Urothelium cell line (cell line): Measurements from ENCODE around the gene SMAD7.
A peak's percentile ranks its signal among the peaks of the same experiment; 100 is the strongest.

ENCODE experiments used
- DNase-seq: peaks from one replicate; pipeline ENCODE4 v3.0.0; 2011; ENCODE audit warnings: low spot score, mixed read lengths
- FAIRE-seq: peaks from 2 replicates; lab custom pipeline; 2011; peaks lifted over from hg19 to GRCh38; lab: Jason Lieb, UNC

Gene SMAD7

GRCh38 chr18:48986851-48987761 is 36.3 kb upstream of the SMAD7 start:
- FAIRE-seq (no peak), DNase-seq (no peak)

GRCh38 chr18:48985161-48985560 is 34.4 kb upstream of the SMAD7 start:
- DNase-seq (no peak), FAIRE-seq (no peak)

GRCh38 chr18:48983793-48984437 is 33.1 kb upstream of the SMAD7 start:
- FAIRE-seq (no peak), DNase-seq (no peak)

GRCh38 chr18:48982266-48982665 is 31.5 kb upstream of the SMAD7 start:
- DNase-seq (no peak), FAIRE-seq (no peak)

- peak; percentile 58 for DNase-seq
These were observed 29.5 kb upstream of the SMAD7 start for GRCh38 chr18:48979944-48980890.

GRCh38 chr18:48977914-48978313 is 27.1 kb upstream of the SMAD7 start:
- no peak for DNase-seq
- no peak for FAIRE-seq

More at GRCh38 chr18:48979944-48980890, 29.5 kb upstream of the SMAD7 start:
- FAIRE-seq, result no peak

GRCh38 chr18:48975817-48976649 is 25.3 kb upstream of the SMAD7 start:
- DNase-seq (peak; percentile 95), FAIRE-seq (no peak)

GRCh38 chr18:48975120-48975816 is 24.5 kb upstream of the SMAD7 start:
- FAIRE-seq, result no peak

GRCh38 chr18:48974304-48975119 is 23.7 kb upstream of the SMAD7 start:
- FAIRE-seq (no peak), DNase-seq (no peak)

More at GRCh38 chr18:48975120-48975816, 24.5 kb upstream of the SMAD7 start:
- DNase-seq, result no peak

GRCh38 chr18:48973731-48974130 is 23.0 kb upstream of the SMAD7 start:
- FAIRE-seq (no peak), DNase-seq (no peak)

- DNase-seq, result no peak
- FAIRE-seq, result no peak
These were observed 17.8 kb upstream of the SMAD7 start for GRCh38 chr18:48968412-48969215.

- no peak for DNase-seq
- no peak for FAIRE-seq
These were observed 16.8 kb upstream of the SMAD7 start for GRCh38 chr18:48967545-48967944.

GRCh38 chr18:48966523-48966922 is 15.8 kb upstream of the SMAD7 start:
- DNase-seq (no peak), FAIRE-seq (no peak)

- DNase-seq, result no peak
- FAIRE-seq, result no peak
These were observed 13.1 kb upstream of the SMAD7 start for GRCh38 chr18:48963586-48964470.

- no peak for FAIRE-seq
- no peak for DNase-seq
These were observed 12.3 kb upstream of the SMAD7 start for GRCh38 chr18:48962994-48963561.

- FAIRE-seq, result no peak
These were observed 11.7 kb upstream of the SMAD7 start for GRCh38 chr18:48962252-48962993.

More at GRCh38 chr18:48962252-48962993, 11.7 kb upstream of the SMAD7 start:
- DNase-seq, result no peak
